BJ (cell line): ENCODE data around the gene FAF1. TPM values are rescaled to one million over a fixed set of nuclear protein-coding genes. Genes with fewer than 3 reads are reported as not detected.

ENCODE experiments used
- CTCF ChIA-PET: fragments of 350-600 bp; formaldehyde crosslinking; extraction: SDS; loops from one replicate; lab custom pipeline; 2021; ENCODE audit warnings: antibody characterized with exemption, inconsistent platforms; lab: Yijun Ruan, JAX
- POLR2A ChIA-PET: fragments of 300-600 bp; sonication (Branson Sonifier 250); formaldehyde crosslinking; extraction: SDS; loops from one replicate; lab custom pipeline; 2021; ENCODE audit warnings: antibody characterized with exemption; lab: Charles Lee
- DNase-seq: peaks from one replicate; pipeline ENCODE4 v3.0.0-alpha.2; 2011; ENCODE audit warnings: low read depth
- H3K27me3 ChIP-seq: 2 replicates; pipeline ENCODE4 v1.6.0; 2011; ENCODE audit warnings: low read length; ENCODE audit not compliant: control insufficient read depth, insufficient read depth
- H3K36me3 ChIP-seq: 2 replicates; pipeline ENCODE4 v1.5.1; 2011; ENCODE audit warnings: low read length; ENCODE audit not compliant: control insufficient read depth, insufficient read depth
- H3K4me3 ChIP-seq: 2 replicates; pipeline ENCODE4 v1.5.1; 2011; ENCODE audit warnings: low read depth, mild to moderate bottlenecking, control low read depth, low read length
- CTCF ChIP-seq: IDR thresholded peaks from 2 replicates; pipeline ENCODE4 v1.5.1; 2011; ENCODE audit warnings: low read depth, mild to moderate bottlenecking, control low read depth, inconsistent platforms, low read length, moderate library complexity; ENCODE audit not compliant: insufficient read depth
- polyA plus RNA-seq: library from polyadenylated mRNA; depleted of rRNA; stranded (reverse); fragments of >200 nt; gene quantifications from 2 replicates; pipeline ENCODE4 v1.2.3, GENCODE V29; 2011

The FAF1 gene
- polyA plus RNA-seq, 1 experiment: 15.5 TPM

DNA sequence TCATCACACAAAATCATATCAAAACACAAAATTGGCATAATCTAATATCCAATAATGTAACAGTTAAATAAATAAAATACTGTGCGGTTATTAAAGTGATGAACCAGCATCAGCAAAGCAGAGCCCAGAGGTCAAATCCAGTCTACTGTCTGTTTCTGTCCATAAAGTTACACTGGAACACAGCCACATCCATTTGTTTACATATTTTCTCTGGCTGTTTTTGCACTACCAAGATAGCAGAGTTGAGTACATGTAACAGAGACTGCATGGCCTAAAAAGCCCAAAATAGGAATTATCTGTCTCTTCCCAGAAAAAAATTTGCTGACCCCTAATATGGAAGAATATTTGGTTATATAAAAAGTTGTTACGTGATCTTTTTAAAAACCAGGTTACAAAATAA lies 294.7 kb downstream of the FAF1 start:
- Histone ChIP-seq H3K4me3 (no peak overlapping the region), H3K36me3 (no peaks in the 10 kb centered on the region), H3K27me3 (no peaks in the 10 kb centered on the region)
- no peak for DNase-seq
- CTCF ChIA-PET: interaction anchor here (0.8 kb wide), 1 partner anchor 46 kb away, joined by 3 read pairs; no protein-coding TSS in a partner anchor
- no peak for TF ChIP-seq CTCF
- POLR2A ChIA-PET: no interaction called here

- DNase-seq: no peak
- ChIA-PET CTCF (no interaction called here), POLR2A (no interaction called here)
- no peaks in the 10 kb centered on the region for H3K36me3 ChIP-seq
- no peak for TF ChIP-seq CTCF
- no peaks in the 10 kb centered on the region for H3K27me3 ChIP-seq
- H3K4me3 ChIP-seq: no peak overlapping the region
Measured at GRCh38 chr1:50661626-50662025, 298.4 kb downstream of the FAF1 start.

GRCh38 chr1:50659107-50659662 lies 300.9 kb downstream of the FAF1 start:
- POLR2A ChIA-PET: interaction anchor here (0.7 kb wide), 1 partner anchor 133 kb away, joined by 20 read pairs; no protein-coding TSS in a partner anchor

DNA sequence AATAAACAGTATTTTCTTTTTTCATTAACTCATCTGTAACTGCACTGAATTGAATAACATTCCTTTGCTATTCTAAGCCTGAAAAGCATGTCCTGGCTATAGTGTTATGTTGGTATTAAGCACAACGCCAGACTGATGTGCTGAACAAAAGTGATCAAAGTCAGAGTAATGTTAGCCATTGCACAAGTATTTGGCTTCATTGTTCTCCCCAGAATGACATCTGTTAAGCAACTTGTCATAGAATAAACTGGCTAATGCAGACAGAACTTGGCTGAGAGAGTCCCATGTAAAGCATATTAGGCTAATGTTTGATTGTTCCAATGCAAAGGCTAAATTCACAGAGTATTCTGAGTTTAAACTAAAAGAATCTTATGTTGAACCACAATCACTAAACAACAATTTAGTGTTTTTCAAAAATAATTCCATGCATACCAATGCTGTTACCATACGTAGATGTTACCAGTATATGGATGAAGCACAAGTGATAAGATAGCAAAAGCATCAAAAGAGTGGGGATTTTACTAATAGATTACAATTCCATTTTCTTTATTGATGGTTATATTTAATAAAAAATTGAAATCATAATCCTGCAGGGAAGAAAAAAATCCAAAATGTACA lies 301.5 kb downstream of the FAF1 start:
- CTCF ChIA-PET: no interaction called here
- Histone ChIP-seq H3K27me3 (no peaks in the 10 kb centered on the region), H3K36me3 (no peaks in the 10 kb centered on the region), H3K4me3 (no peak overlapping the region)
- no peak for DNase-seq
- TF ChIP-seq CTCF: no peak
- POLR2A ChIA-PET: interaction anchor here (0.7 kb wide), 1 partner anchor 134 kb away, joined by 20 read pairs; no protein-coding TSS in a partner anchor

More at GRCh38 chr1:50659107-50659662, 300.9 kb downstream of the FAF1 start:
- H3K36me3 ChIP-seq: no peaks in the 10 kb centered on the region
- H3K27me3 ChIP-seq: no peaks in the 10 kb centered on the region
- H3K4me3 ChIP-seq: no peak overlapping the region
- TF ChIP-seq CTCF: no peak
- CTCF ChIA-PET: no interaction called here
- DNase-seq: no peak

DNA sequence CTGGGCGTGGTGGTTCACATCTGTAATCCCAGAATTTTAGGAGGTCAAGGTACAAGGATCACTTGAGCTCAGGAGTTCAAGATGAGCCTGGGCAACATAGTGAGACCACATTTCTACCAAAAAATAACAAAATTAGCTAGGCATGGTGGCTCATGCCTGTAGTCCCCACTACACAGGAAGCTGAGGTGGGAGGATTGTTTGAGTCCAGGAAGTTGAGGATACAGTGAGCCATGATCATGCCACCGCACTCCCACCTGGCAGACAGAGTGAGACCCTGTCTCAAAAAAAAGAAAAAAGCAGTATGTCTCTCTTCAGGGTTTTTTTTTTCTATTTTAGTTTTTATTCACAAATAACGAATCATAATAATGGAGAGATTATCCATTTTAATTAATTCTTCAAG lies 303.1 kb downstream of the FAF1 start:
- POLR2A ChIA-PET: no interaction called here
- no peak for DNase-seq
- CTCF ChIA-PET: no interaction called here
- H3K4me3 ChIP-seq: no peak overlapping the region
- TF ChIP-seq CTCF: no peak
- no peaks in the 10 kb centered on the region for H3K27me3 ChIP-seq
- no peaks in the 10 kb centered on the region for H3K36me3 ChIP-seq
